Heart left ventricle (tissue), 16 donors: ENCODE measurements around the gene MPZL1. TPM values are rescaled to one million over a fixed set of nuclear protein-coding genes. Genes with fewer than 3 reads are reported as not detected.

Source experiments
- ATAC-seq, 4 donors: fragments of 200-7000 bp; cut with Tn5 transposase; one replicate each; pipeline ENCODE4 v1.9.1; 2020 to 2022; ENCODE audit warnings: moderate library complexity in 4 of 4, mild to moderate bottlenecking in 3 of 4, moderate number of reproducible peaks in 1 of 4
- DNase-seq, 5 donors: peaks; one replicate each; pipeline ENCODE4 v3.0.0-alpha.2; 2020
- H3K27ac ChIP-seq, 12 donors: fragments of 200-600 bp; sonication (generic) in 4 of 12; one replicate each; pipeline versions ENCODE4 v1.5.0 to v1.8.0; 2016 to 2022; ENCODE audit warnings: mild to moderate bottlenecking in 2 of 12
- H3K27me3 ChIP-seq, 9 donors: fragments of 200-600 bp; sonication (generic) in 2 of 9; one replicate each; pipeline versions ENCODE4 v1.5.1 to v1.8.0; 2016 to 2022; ENCODE audit warnings: mild to moderate bottlenecking in 3 of 9
- H3K36me3 ChIP-seq, 9 donors: fragments of 200-600 bp; sonication (generic) in 2 of 9; one replicate each; pipeline versions ENCODE4 v1.5.0 to v1.8.0; 2018 to 2022; ENCODE audit warnings: mild to moderate bottlenecking in 2 of 9
- H3K4me1 ChIP-seq, 12 donors: fragments of 200-600 bp; sonication (generic) in 4 of 12; one replicate each; pipeline versions ENCODE4 v1.5.0 to v1.8.0; 2016 to 2022; ENCODE audit warnings: mild to moderate bottlenecking in 3 of 12
- H3K4me3 ChIP-seq, 12 donors: fragments of 200-600 bp; sonication (generic) in 4 of 12; one replicate each; pipeline versions ENCODE4 v1.5.0 to v1.8.0; 2017 to 2022; ENCODE audit warnings: mild to moderate bottlenecking in 9 of 12, moderate library complexity in 4 of 12
- H3K9me3 ChIP-seq, 12 donors: fragments of 200-600 bp; sonication (generic) in 4 of 12; one replicate each; pipeline versions ENCODE4 v1.5.0 to v1.8.0; 2016 to 2022; ENCODE audit warnings: mild to moderate bottlenecking in 1 of 12
- POLR2A ChIP-seq, 2 donors: fragments of 450-650 bp; IDR thresholded peaks; one replicate each; pipeline ENCODE4 v1.6.1; 2017; ENCODE audit warnings: antibody characterized with exemption in 2 of 2, mild to moderate bottlenecking in 2 of 2, moderate library complexity in 2 of 2
- WGBS, 4 donors: extraction: QIAGEN DNeasy Blood & Tissue Kit in 2 of 4; methylation state at CpG; one replicate each; pipeline versions ENCODE4 v1.1.5 to v1.1.7; 2013 to 2018; 5-methylcytosine and 5-hydroxymethylcytosine counted together
- intact Hi-C, 10 donors: fragments of 100-400 bp; cut with DNase I; formaldehyde crosslinking; loops; one replicate each; pipeline versions ENCODE4 v1.11.1 to v1.14.2; 2022
- polyA plus RNA-seq, 2 donors: library from polyadenylated mRNA; stranded (reverse); fragments of 200-250 nt; gene quantifications; one replicate each; pipeline ENCODE4 v1.2.3, GENCODE V29; 2013
- total RNA-seq, 9 donors: library from RNA; depleted of rRNA in 2 of 9; stranded (reverse); fragments of >200 nt in 2 of 9; fragmentation: NEBNext Ultra II Directional in 3 of 9; extraction: Animal tissue kit (Norgen Biotek cat#: 25700) in 3 of 9; gene quantifications; one replicate each; pipeline versions ENCODE4 v1.1.0 to v1.2.4, GENCODE V29; 2016 to 2023
- TF ChIP-seq, protein P1 (sequence below), 12 donors: fragments of 200-600 bp; sonication (generic) in 4 of 12; IDR thresholded peaks; one replicate each; pipeline versions ENCODE4 v1.5.0 to v1.8.0; 2018 to 2022; ENCODE audit warnings: antibody characterized with exemption in 12 of 12, mild to moderate bottlenecking in 5 of 12
- donor health status: ischemic (EF 13 %, LVEDD 7.1; RV severe dilation, severe dysfunction).
- donor health status: healthy with polysubstance abuse.
- donor health status: DM: no; HTN: yes; CAD: no.
- donor health status: DM: no; HTN: no; CAD: no.
- donor health status: ischemic (EF 25% LVEDD 6.9; RV normal size, moderate dysfunction).
- donor health status: ischemic (EF 25% LVEDD 5.7; RV mildly dilated, moderate dysfunction).
- donor health status: healthy.
- donor health status: DM: yes; HTN: yes; CAD: no.
- donor health status: ischemic (EF 35%, LVEDD 5.7; RV mildly dilated, moderate dysfunction).
- donor health status: nonischemic (EF 11% LVEDD 7.7; RV severe dilation, severe dysfunction).
- donor health status: DM: yes; HTN: yes; CAD: no.
- donor health status: PGD.
- donor health status: ischemic (EF 29% LVEDD 5.4; RV normal size, mild dysfunction).
- donor health status: nonischemic (EF 23%, LVEDD 6.1; RV moderate dilation, normal function).

MPZL1 gene
- total and polyA plus RNA-seq, 11 donors: 7.0 to 56.3 (median 29.4) TPM

DNA sequence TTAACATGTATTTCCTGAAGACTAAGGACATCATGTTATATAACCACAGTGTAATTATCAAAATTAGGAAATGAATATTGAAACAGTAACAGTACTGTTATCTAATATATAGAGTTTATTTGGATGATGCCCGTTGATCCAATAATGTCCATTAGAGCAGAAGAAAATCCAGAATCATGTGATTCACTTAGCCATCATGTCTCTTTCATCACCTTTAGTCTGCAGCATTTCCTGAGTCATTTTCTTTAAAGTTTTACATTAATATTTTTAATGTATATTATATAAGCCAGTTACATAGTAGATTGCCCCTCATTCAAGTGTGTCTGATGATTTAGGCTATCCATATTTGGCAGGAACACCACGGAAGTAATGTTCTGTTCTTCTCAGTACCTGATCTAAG is 28.9 kb downstream of the MPZL1 start:
- H3K36me3 ChIP-seq: no peaks in the 10 kb centered on the region
- no peak for ATAC-seq
- 94 to 98% (median 96%) methylated on average over 2 of the region's 2 CpGs for WGBS, 4 donors
- H3K27me3 ChIP-seq: no peaks in the 10 kb centered on the region
- H3K4me3 ChIP-seq: no peak overlapping the region
- intact Hi-C loops: no loop called here
- H3K27ac ChIP-seq: no peak overlapping the region
- peaks cover 0 to 55% (median 20%) of the 10 kb centered on the region in 12 donors for H3K4me1 ChIP-seq
- no peak for DNase-seq
- no peaks in the 10 kb centered on the region for H3K9me3 ChIP-seq
- TF ChIP-seq, protein P1, sequence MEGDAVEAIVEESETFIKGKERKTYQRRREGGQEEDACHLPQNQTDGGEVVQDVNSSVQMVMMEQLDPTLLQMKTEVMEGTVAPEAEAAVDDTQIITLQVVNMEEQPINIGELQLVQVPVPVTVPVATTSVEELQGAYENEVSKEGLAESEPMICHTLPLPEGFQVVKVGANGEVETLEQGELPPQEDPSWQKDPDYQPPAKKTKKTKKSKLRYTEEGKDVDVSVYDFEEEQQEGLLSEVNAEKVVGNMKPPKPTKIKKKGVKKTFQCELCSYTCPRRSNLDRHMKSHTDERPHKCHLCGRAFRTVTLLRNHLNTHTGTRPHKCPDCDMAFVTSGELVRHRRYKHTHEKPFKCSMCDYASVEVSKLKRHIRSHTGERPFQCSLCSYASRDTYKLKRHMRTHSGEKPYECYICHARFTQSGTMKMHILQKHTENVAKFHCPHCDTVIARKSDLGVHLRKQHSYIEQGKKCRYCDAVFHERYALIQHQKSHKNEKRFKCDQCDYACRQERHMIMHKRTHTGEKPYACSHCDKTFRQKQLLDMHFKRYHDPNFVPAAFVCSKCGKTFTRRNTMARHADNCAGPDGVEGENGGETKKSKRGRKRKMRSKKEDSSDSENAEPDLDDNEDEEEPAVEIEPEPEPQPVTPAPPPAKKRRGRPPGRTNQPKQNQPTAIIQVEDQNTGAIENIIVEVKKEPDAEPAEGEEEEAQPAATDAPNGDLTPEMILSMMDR (IDR thresholded peaks at IDR 0.05): no peak
- TF ChIP-seq POLR2A (IDR thresholded peaks at IDR 0.05): no peak

DNA sequence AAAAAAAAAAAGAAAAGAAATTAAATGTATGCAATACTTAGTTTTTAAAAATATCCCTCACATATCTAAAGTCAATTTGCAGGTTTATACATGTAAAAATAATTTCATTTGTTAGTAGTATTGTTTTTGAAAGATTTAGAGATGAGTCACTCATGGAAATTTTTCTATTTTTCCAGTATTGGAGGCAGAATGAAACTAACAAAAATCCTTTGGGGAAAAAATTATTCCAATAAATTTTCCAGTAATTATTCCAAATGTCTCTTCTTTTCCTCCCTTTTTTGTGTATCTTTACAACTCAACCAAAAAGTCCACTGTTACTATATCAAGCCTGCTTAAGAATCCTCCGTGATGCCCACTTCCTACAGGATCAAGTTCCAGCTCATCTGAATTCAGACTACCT is 29.9 kb downstream of the MPZL1 start:
- 77 to 91% (median 85%) methylated on average over 1 of the region's 1 CpG for WGBS, 4 donors
- Histone ChIP-seq H3K9me3 (no peaks in the 10 kb centered on the region), H3K27me3 (no peaks in the 10 kb centered on the region), H3K4me1 (peaks cover 1 to 56% (median 26%) of the 10 kb centered on the region in 12 donors), H3K4me3 (no peak overlapping the region), H3K27ac (peak overlapping the region in 6 of 12 donors; percentile 6 to 52 (median 32)), H3K36me3 (no peaks in the 10 kb centered on the region)
- intact Hi-C loops: no loop called here
- TF ChIP-seq, protein P1 (IDR thresholded peaks at IDR 0.05): no peak
- no peak for TF ChIP-seq POLR2A (IDR thresholded peaks at IDR 0.05)
- DNase-seq (no peak), ATAC-seq (no peak)

DNA sequence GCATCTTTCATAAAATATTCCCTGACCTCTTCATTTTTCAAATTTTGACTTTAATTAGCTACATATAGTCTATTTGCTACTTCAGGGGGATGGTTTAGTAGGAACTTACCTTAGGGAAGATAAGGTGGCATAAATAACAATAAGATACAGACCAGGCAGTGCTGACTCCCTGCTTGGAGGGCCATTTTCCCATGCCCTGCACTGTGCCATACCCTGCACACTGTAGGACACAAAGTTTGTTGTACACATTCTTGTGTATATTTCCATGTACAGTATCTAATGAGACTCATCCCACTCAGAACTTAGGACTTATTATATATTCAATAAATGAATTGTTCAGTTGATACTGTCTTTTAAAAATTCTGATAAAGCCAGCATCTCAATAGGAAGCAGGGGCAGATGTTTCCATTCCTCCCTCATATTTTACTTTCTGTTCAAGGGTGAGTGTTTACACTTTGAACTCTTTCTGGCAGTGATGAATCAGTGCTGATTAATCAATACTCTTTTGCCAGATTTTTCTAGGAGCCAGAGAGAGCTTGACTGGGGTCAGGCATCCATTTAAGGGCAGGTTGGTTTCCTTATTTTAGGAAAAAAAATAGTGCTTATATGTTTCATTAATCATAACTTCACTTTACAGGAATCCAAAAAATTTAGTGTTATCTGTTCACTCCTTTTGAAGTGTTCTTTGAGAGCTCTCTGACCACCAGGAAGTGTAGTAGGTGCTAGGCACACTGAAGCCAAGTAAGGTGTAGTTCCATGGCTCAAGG is 30.6 kb downstream of the MPZL1 start:
- H3K9me3 ChIP-seq: no peaks in the 10 kb centered on the region
- no peak for ATAC-seq

DNA sequence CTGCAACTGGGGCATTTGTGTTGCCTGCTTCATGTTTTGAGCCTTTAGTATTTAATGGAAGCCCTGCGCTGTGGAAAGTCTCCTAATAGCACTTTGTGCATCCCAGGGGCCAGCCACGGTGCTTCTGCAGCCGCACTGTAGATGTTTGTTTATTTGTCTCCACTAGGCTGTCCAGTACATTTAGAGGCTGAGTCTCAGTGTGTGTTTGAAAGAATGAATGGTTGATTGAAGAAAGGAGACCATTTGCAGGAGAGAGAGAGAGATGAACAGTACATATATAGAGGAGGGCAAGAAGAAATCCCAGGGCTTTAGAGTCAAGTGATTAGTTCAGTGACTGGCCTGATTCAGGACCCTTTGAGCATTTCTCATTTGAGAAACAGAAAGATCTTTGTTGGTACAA is 33.9 kb downstream of the MPZL1 start:
- no peaks in the 10 kb centered on the region for H3K9me3 ChIP-seq

More for the DNA sequence above, 30.6 kb downstream of the MPZL1 start:
- TF ChIP-seq, protein P1 (IDR thresholded peaks at IDR 0.05): no peak
- TF ChIP-seq POLR2A (IDR thresholded peaks at IDR 0.05): no peak
- no peak overlapping the region for H3K4me3 ChIP-seq
- peak overlapping the region in 5 of 12 donors; percentile 2 to 52 (median 20) for H3K27ac ChIP-seq
- peaks cover 5 to 57% (median 33%) of the 10 kb centered on the region in 12 donors for H3K4me1 ChIP-seq
- no peaks in the 10 kb centered on the region for H3K27me3 ChIP-seq
- intact Hi-C loops: no loop called here
- no peak for DNase-seq
- no peaks in the 10 kb centered on the region for H3K36me3 ChIP-seq

More for the DNA sequence above, 33.9 kb downstream of the MPZL1 start:
- no peaks in the 10 kb centered on the region for H3K36me3 ChIP-seq
- no peak overlapping the region for H3K4me3 ChIP-seq
- peaks cover 5 to 55% (median 31%) of the 10 kb centered on the region in 12 donors for H3K4me1 ChIP-seq
- no peak for DNase-seq
- no peak overlapping the region for H3K27ac ChIP-seq
- no peak for TF ChIP-seq POLR2A (IDR thresholded peaks at IDR 0.05)
- TF ChIP-seq, protein P1 (IDR thresholded peaks at IDR 0.05): no peak
- ATAC-seq: no peak
- WGBS, 4 donors: 64 to 73% (median 72%) methylated on average over 3 of the region's 3 CpGs
- no peaks in the 10 kb centered on the region for H3K27me3 ChIP-seq
- intact Hi-C loops: loop anchor here in 1 of 10 donors (5.0 kb wide), 1 partner anchor 37 kb away; no protein-coding TSS in a partner anchor
